Measurements from ENCODE around the gene MARK1. TPM values are rescaled to one million over a fixed set of nuclear protein-coding genes. Genes with fewer than 3 reads are reported as not detected.
A peak's percentile ranks its signal among the peaks of the same experiment; 100 is the strongest.

The MARK1 gene
- polyA plus RNA-seq, 3 donors: not detected

DNA sequence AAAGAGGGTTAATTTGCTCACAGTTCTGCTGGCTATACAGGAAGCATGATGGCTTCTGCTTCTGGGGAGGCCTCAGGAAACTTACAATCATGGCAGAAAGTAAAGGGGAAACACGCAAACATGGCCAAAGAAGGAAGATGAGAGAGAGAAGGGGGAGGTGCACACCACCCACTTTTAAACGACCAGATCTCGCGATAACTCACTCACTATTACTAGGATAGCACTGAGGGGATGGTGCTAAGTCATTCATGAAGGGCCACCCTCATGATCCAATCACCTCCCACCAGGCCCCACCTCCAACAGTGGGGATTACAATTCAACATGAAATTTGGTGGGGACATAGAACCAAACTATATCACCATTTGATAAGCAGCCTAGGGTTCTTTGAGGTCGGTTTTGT is 159.9 kb downstream of the MARK1 start:
- no peak for DNase-seq
- H3K36me3 Mint-ChIP-seq: peaks cover 0 to 3% of the 10 kb centered on the region in 2 donors
- WGBS (ENCODE audit: insufficient coverage): no CpG with 5 or more reads among the region's 5 CpGs
- H3K9ac ChIP-seq (ENCODE audit: insufficient read depth, low read length, poor library complexity, severe bottlenecking): no peak overlapping the region
- peaks cover 26 to 31% of the 10 kb centered on the region in 2 donors for H3K4me1 ChIP-seq (ENCODE audit: control insufficient read depth in 1 of 2, insufficient read depth in 2 of 2, low read length in 2 of 2)
- intact Hi-C loops (cut with micrococcal nuclease): no loop called here
- H3K79me2 ChIP-seq (ENCODE audit: insufficient read depth, low read length): no peaks in the 10 kb centered on the region
- H3K27ac ChIP-seq (ENCODE audit: low read depth in 1 of 2, low read length in 2 of 2): no peak overlapping the region
- no peak overlapping the region for H3K27ac Mint-ChIP-seq
- H3K4me3 Mint-ChIP-seq: no peak overlapping the region
- H3K27me3 Mint-ChIP-seq (ENCODE audit: low read depth in 3 of 3): peaks cover 18 to 34% (median 24%) of the 10 kb centered on the region in 3 donors
- TF ChIP-seq, protein P1, sequence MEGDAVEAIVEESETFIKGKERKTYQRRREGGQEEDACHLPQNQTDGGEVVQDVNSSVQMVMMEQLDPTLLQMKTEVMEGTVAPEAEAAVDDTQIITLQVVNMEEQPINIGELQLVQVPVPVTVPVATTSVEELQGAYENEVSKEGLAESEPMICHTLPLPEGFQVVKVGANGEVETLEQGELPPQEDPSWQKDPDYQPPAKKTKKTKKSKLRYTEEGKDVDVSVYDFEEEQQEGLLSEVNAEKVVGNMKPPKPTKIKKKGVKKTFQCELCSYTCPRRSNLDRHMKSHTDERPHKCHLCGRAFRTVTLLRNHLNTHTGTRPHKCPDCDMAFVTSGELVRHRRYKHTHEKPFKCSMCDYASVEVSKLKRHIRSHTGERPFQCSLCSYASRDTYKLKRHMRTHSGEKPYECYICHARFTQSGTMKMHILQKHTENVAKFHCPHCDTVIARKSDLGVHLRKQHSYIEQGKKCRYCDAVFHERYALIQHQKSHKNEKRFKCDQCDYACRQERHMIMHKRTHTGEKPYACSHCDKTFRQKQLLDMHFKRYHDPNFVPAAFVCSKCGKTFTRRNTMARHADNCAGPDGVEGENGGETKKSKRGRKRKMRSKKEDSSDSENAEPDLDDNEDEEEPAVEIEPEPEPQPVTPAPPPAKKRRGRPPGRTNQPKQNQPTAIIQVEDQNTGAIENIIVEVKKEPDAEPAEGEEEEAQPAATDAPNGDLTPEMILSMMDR (IDR thresholded peaks at IDR 0.05): no peak
- no peaks in the 10 kb centered on the region for H3K36me3 ChIP-seq (replicated peaks in 1 of 2; ENCODE audit: control insufficient read depth in 1 of 2, insufficient read depth in 2 of 2, low read length in 2 of 2)
- H3K9me3 ChIP-seq (replicated peaks in 1 of 2; ENCODE audit: control insufficient read depth in 1 of 2, insufficient read depth in 1 of 2, low read length in 2 of 2): no peaks in the 10 kb centered on the region
- H3K27me3 ChIP-seq (ENCODE audit: control insufficient read depth in 2 of 2, insufficient read depth in 2 of 2, low read length in 2 of 2): peaks cover 13 to 29% of the 10 kb centered on the region in 2 donors
- H4K20me1 ChIP-seq (ENCODE audit: insufficient read depth, low read length): no peaks in the 10 kb centered on the region
- peaks cover 27% of the 10 kb centered on the region for H3K4me1 Mint-ChIP-seq
- H3K4me2 ChIP-seq (replicated peaks; ENCODE audit: extremely low read depth, low read length, poor library complexity, severe bottlenecking): no peak overlapping the region
- peaks cover 0 to 6% (median 4%) of the 10 kb centered on the region in 7 donors for H3K9me3 Mint-ChIP-seq
- no peak overlapping the region for H3K4me3 ChIP-seq (replicated peaks in 1 of 3; ENCODE audit: low read depth in 2 of 3, low read length in 3 of 3)
- H2AFZ ChIP-seq (ENCODE audit: insufficient read depth, low read depth, low read length, poor library complexity, severe bottlenecking): no peak overlapping the region

GRCh38 chr1:220689666-220690065 is 161.7 kb downstream of the MARK1 start:
- peaks cover 25 to 31% of the 10 kb centered on the region in 2 donors for H3K4me1 ChIP-seq (ENCODE audit: control insufficient read depth in 1 of 2, insufficient read depth in 2 of 2, low read length in 2 of 2)
- H3K4me1 Mint-ChIP-seq: peaks cover 26% of the 10 kb centered on the region
- no peaks in the 10 kb centered on the region for H3K9me3 ChIP-seq (replicated peaks in 1 of 2; ENCODE audit: control insufficient read depth in 1 of 2, insufficient read depth in 1 of 2, low read length in 2 of 2)
- H3K4me3 Mint-ChIP-seq: peak overlapping the region; percentile 91 to 93
- peaks cover 0 to 3% of the 10 kb centered on the region in 2 donors for H3K36me3 Mint-ChIP-seq
- no peak overlapping the region for H3K27ac ChIP-seq (ENCODE audit: low read depth in 1 of 2, low read length in 2 of 2)
- H3K27me3 Mint-ChIP-seq (ENCODE audit: low read depth in 3 of 3): peaks cover 17 to 35% (median 24%) of the 10 kb centered on the region in 3 donors
- H4K20me1 ChIP-seq (ENCODE audit: insufficient read depth, low read length): no peaks in the 10 kb centered on the region
- no peaks in the 10 kb centered on the region for H3K36me3 ChIP-seq (replicated peaks in 1 of 2; ENCODE audit: control insufficient read depth in 1 of 2, insufficient read depth in 2 of 2, low read length in 2 of 2)
- WGBS (ENCODE audit: insufficient coverage): 42% methylated on average over 10 of the region's 14 CpGs
- no peak overlapping the region for H3K27ac Mint-ChIP-seq
- TF ChIP-seq, protein P1 (IDR thresholded peaks at IDR 0.05): no peak
- intact Hi-C loops (cut with micrococcal nuclease): loop anchor here (2.0 to 5.0 kb wide), 3 partner anchors 43 to 88 kb away; no protein-coding TSS in a partner anchor
- H3K79me2 ChIP-seq (ENCODE audit: insufficient read depth, low read length): no peaks in the 10 kb centered on the region
- DNase-seq: no peak
- H3K9ac ChIP-seq (ENCODE audit: insufficient read depth, low read length, poor library complexity, severe bottlenecking): no peak overlapping the region
- H3K4me3 ChIP-seq (replicated peaks in 1 of 3; ENCODE audit: low read depth in 2 of 3, low read length in 3 of 3): peak overlapping the region in 2 of 3 experiments; percentile 38 to 83
- peak overlapping the region; percentile 94 for H2AFZ ChIP-seq (ENCODE audit: insufficient read depth, low read depth, low read length, poor library complexity, severe bottlenecking)
- peaks cover 0 to 6% (median 4%) of the 10 kb centered on the region in 7 donors for H3K9me3 Mint-ChIP-seq
- peak overlapping the region; percentile 97 for H3K4me2 ChIP-seq (replicated peaks; ENCODE audit: extremely low read depth, low read length, poor library complexity, severe bottlenecking)
- peaks cover 15 to 30% of the 10 kb centered on the region in 2 donors for H3K27me3 ChIP-seq (ENCODE audit: control insufficient read depth in 2 of 2, insufficient read depth in 2 of 2, low read length in 2 of 2)
